ENCODE data around the gene SOX5.
"Not testable (repeated sequence)": the region's sequence is repeated elsewhere in the genome, so short reads cannot be mapped to it uniquely, and the experiment has no call there.

Gene SOX5

GRCh38 chr12:23834076-23834475 lies 115.4 kb downstream of the SOX5 start:
- no peak for DNase-seq (ENCODE audit: low spot score)

GRCh38 chr12:23831739-23832138 lies 117.7 kb downstream of the SOX5 start:
- DNase-seq (ENCODE audit: low spot score): no peak

GRCh38 chr12:23830210-23830609 lies 119.3 kb downstream of the SOX5 start:
- DNase-seq (ENCODE audit: low spot score): no peak

- DNase-seq (ENCODE audit: low spot score): no peak
Observed at GRCh38 chr12:23827353-23827752, 122.1 kb downstream of the SOX5 start.

- not testable (repeated sequence) for DNase-seq (ENCODE audit: low spot score)
Observed at GRCh38 chr12:23825124-23825523, 124.3 kb downstream of the SOX5 start.

GRCh38 chr12:23824358-23824757 lies 125.1 kb downstream of the SOX5 start:
- DNase-seq (ENCODE audit: low spot score): no peak

GRCh38 chr12:23822883-23823282 lies 126.6 kb downstream of the SOX5 start:
- DNase-seq (ENCODE audit: low spot score): not testable (repeated sequence)

- DNase-seq (ENCODE audit: low spot score): no peak
Observed at GRCh38 chr12:23817345-23817744, 132.1 kb downstream of the SOX5 start.

- DNase-seq (ENCODE audit: low spot score): no peak
Observed at GRCh38 chr12:23816394-23816851, 133.0 kb downstream of the SOX5 start.

- no peak for DNase-seq (ENCODE audit: low spot score)
Observed at GRCh38 chr12:23815810-23816209, 133.7 kb downstream of the SOX5 start.

GRCh38 chr12:23813206-23813605 lies 136.3 kb downstream of the SOX5 start:
- DNase-seq (ENCODE audit: low spot score): no peak

GRCh38 chr12:23810329-23810902 lies 139.1 kb downstream of the SOX5 start:
- DNase-seq (ENCODE audit: low spot score): no peak

GRCh38 chr12:23803540-23803939 lies 145.9 kb downstream of the SOX5 start:
- DNase-seq (ENCODE audit: low spot score): no peak

GRCh38 chr12:23795494-23795893 lies 154.0 kb downstream of the SOX5 start:
- DNase-seq (ENCODE audit: low spot score): no peak

GRCh38 chr12:23781118-23781517 lies 168.4 kb downstream of the SOX5 start:
- no peak for DNase-seq (ENCODE audit: low spot score)

GRCh38 chr12:23775208-23775607 lies 174.3 kb downstream of the SOX5 start:
- no peak for DNase-seq (ENCODE audit: low spot score)

- DNase-seq (ENCODE audit: low spot score): peak; percentile 33
Observed at GRCh38 chr12:23771240-23771949, 178.1 kb downstream of the SOX5 start.

GRCh38 chr12:23770202-23770938 lies 179.1 kb downstream of the SOX5 start:
- no peak for DNase-seq (ENCODE audit: low spot score)

- no peak for DNase-seq (ENCODE audit: low spot score)
Observed at GRCh38 chr12:23767834-23768233, 181.6 kb downstream of the SOX5 start.

- DNase-seq (ENCODE audit: low spot score): no peak
Observed at GRCh38 chr12:23763724-23764123, 185.7 kb downstream of the SOX5 start.

GRCh38 chr12:23760495-23760894 lies 189.0 kb downstream of the SOX5 start:
- DNase-seq (ENCODE audit: low spot score): no peak

- no peak for DNase-seq (ENCODE audit: low spot score)
Observed at GRCh38 chr12:23758608-23759007, 190.9 kb downstream of the SOX5 start.

GRCh38 chr12:23757541-23757962 lies 191.9 kb downstream of the SOX5 start:
- DNase-seq (ENCODE audit: low spot score): no peak

Data from cerebellar cortex (tissue), 1 donor.